Thyroid gland (tissue), 4 donors: ENCODE data around the gene PCDHB12.

Experiments used
- CTCF ChIP-seq, 6 experiments: fragments of 200-600 bp in 3 of 6; fragments of 450-650 bp in 3 of 6; sonication (generic) in 3 of 6; IDR thresholded peaks; one replicate each; pipeline ENCODE4 v1.5.1; 2016 to 2019; ENCODE audit warnings: antibody characterized with exemption in 6 of 6, mild to moderate bottlenecking in 2 of 6, inconsistent platforms in 1 of 6, moderate library complexity in 1 of 6
- POLR2A ChIP-seq, 2 donors: fragments of 450-650 bp; IDR thresholded peaks; one replicate each; pipeline ENCODE4 v1.6.1; 2017; ENCODE audit warnings: antibody characterized with exemption in 2 of 2, mild to moderate bottlenecking in 2 of 2, moderate library complexity in 1 of 2

GRCh38 chr5:141234109-141234667, 25.7 kb downstream of the PCDHB12 start:
- TF ChIP-seq POLR2A (IDR thresholded peaks at IDR 0.05) (no peak), CTCF (IDR thresholded peaks at IDR 0.05) (no peak)
